Naive B cell (primary cell): ENCODE measurements around the gene ANKRD6. TPM values are rescaled to one million over a fixed set of nuclear protein-coding genes. Genes with fewer than 3 reads are reported as not detected.
"Not testable (repeated sequence)": the region's sequence is repeated elsewhere in the genome, so short reads cannot be mapped to it uniquely, and the experiment has no call there.

Experiments used
- ATAC-seq, 2 donors: fragments of 150-1000 bp; cut with Tn5 transposase; 2 replicates each; pipeline ENCODE4 v1.10.0; 2021; ENCODE audit warnings: low read depth in 2 of 2, mild to moderate bottlenecking in 2 of 2, moderate library complexity in 2 of 2
- DNase-seq: peaks from one replicate; pipeline ENCODE4 v3.0.0; 2022
- H3K27ac Mint-ChIP-seq, 6 donors: one replicate each; pipeline ENCODE4 v1.8.0; 2020 to 2022; ENCODE audit warnings: mild to moderate bottlenecking in 6 of 6, mixed read lengths in 6 of 6, moderate library complexity in 5 of 6, inconsistent platforms in 2 of 6
- H3K27me3 Mint-ChIP-seq, 3 donors: one replicate each; pipeline ENCODE4 v1.8.0; 2021 to 2022; ENCODE audit warnings: mixed read lengths in 3 of 3, mild to moderate bottlenecking in 1 of 3
- H3K36me3 Mint-ChIP-seq, 2 donors: one replicate each; pipeline ENCODE4 v1.8.0; 2020 to 2022; ENCODE audit warnings: mixed read lengths in 2 of 2, inconsistent platforms in 1 of 2, mild to moderate bottlenecking in 1 of 2
- H3K4me1 Mint-ChIP-seq, 3 donors: one replicate each; pipeline ENCODE4 v1.8.0; 2020 to 2022; ENCODE audit warnings: mixed read lengths in 3 of 3, inconsistent platforms in 1 of 3, mild to moderate bottlenecking in 1 of 3, moderate library complexity in 1 of 3
- H3K4me3 Mint-ChIP-seq, 8 donors: one replicate each; pipeline ENCODE4 v1.8.0; 2020 to 2022; ENCODE audit warnings: mild to moderate bottlenecking in 8 of 8, mixed read lengths in 8 of 8, moderate library complexity in 8 of 8, inconsistent platforms in 2 of 8
- H3K9me3 Mint-ChIP-seq, 7 donors: one replicate each; pipeline ENCODE4 v1.8.0; 2020 to 2022; ENCODE audit warnings: mixed read lengths in 7 of 7, mild to moderate bottlenecking in 5 of 7, inconsistent platforms in 2 of 7, moderate library complexity in 1 of 7
- polyA plus RNA-seq, 6 donors: library from polyadenylated mRNA; unstranded; fragments of 300-500 nt; fragmentation: Illumina TruSeq; gene quantifications; one replicate each; pipeline ENCODE4 v1.2.3, GENCODE V29; 2021; ENCODE audit warnings: low read depth in 6 of 6

Gene ANKRD6
- polyA plus RNA-seq, 6 donors from 2014 or later, result 0.63 to 1.2 (median 1.1) TPM; not detected in 1

DNA sequence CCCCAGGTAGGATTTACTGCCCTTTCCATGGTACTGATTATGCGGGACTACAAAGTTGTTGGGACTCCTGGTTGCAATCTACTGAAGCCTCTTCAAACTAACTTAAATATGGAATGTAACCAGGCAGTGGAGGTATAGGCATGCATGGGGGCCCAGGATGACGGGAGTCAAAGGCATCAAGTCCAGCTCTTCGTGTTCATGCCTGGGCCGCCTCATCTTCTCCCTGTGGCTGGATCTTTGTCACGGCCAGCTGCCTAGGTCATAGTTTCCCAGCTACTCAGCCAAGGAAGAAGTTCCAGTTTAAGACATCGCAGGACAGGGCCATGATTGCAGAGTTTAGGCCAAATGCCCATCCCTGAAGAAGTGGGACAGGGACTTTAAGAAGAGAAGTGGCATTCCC is 185.1 kb downstream of the ANKRD6 start:
- ATAC-seq, result no peak
- peak overlapping the region in 1 of 6 donors; percentile 58 for H3K27ac Mint-ChIP-seq

DNA sequence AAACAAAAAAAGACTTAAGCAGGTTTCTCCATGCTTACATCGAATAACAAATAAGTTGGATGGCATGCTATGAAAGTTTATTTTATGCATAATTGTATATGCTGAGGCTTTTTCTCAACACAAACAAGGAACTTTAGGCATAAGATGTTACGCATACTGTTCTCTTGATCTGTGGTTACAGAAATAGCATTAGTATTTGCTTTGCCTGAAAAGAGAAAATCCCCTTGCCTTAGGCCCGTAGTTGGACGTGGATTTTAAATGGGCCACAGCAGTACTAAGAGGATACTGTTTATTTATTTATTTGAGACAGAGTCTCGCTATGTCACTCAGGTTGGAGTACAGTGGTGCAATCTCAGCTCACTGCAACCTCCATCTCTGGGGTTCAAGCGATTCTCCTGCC is 186.6 kb downstream of the ANKRD6 start:
- no peak overlapping the region for H3K4me3 Mint-ChIP-seq
- DNase-seq, result no peak
- no peaks in the 10 kb centered on the region for H3K36me3 Mint-ChIP-seq
- no peak for ATAC-seq
- H3K27me3 Mint-ChIP-seq, result no peaks in the 10 kb centered on the region
- no peaks in the 10 kb centered on the region for H3K9me3 Mint-ChIP-seq
- H3K27ac Mint-ChIP-seq, result no peak overlapping the region
- H3K4me1 Mint-ChIP-seq, result peaks cover 0 to 3% (median 0%) of the 10 kb centered on the region in 3 donors

More for the DNA sequence above, 185.1 kb downstream of the ANKRD6 start:
- H3K9me3 Mint-ChIP-seq, result no peaks in the 10 kb centered on the region
- H3K4me3 Mint-ChIP-seq, result no peak overlapping the region
- H3K27me3 Mint-ChIP-seq, result no peaks in the 10 kb centered on the region
- H3K36me3 Mint-ChIP-seq, result no peaks in the 10 kb centered on the region
- no peaks in the 10 kb centered on the region for H3K4me1 Mint-ChIP-seq
- no peak for DNase-seq

DNA sequence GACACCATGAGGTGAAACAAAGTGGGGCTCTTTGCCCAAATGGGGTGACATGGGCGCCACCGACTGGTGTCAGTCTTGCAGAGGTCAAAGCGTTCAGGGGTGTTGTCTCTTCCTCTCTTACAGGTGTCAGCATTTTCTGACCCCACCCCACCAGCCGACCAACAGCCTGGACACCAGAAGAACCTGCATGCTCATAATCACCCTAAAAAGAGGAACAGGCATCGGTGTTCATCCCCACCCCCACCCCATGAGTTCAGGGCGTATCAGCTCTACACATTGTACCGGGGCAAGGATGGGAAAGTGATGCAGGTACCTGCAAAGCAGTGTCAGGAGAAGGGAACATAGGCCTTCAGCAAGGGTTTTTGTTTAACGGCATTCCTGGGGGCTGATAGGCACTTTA is 190.8 kb downstream of the ANKRD6 start:
- Mint-ChIP-seq H3K4me3 (no peak overlapping the region), H3K27me3 (no peaks in the 10 kb centered on the region), H3K9me3 (no peaks in the 10 kb centered on the region), H3K27ac (no peak overlapping the region), H3K4me1 (peaks cover 0 to 3% (median 0%) of the 10 kb centered on the region in 3 donors), H3K36me3 (no peaks in the 10 kb centered on the region)
- DNase-seq (no peak), ATAC-seq (no peak)

DNA sequence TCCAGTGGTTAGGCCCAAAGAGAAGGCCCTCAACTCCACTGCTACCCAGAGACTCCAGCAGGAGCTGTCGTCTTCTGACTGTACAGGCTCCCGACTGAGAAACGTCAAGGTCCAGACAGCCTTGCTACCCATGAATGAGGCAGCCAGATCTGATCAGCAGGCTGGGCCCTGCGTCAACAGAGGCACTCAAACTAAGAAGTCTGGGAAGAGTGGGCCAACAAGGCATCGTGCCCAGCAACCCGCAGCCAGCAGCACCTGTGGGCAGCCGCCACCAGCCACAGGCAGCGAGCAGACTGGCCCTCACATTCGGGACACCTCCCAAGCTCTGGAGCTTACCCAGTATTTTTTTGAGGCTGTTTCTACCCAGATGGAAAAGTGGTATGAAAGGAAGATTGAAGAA is 197.5 kb downstream of the ANKRD6 start:
- Mint-ChIP-seq H3K27me3 (no peaks in the 10 kb centered on the region), H3K27ac (no peak overlapping the region), H3K36me3 (peaks cover 2% of the 10 kb centered on the region in 2 donors), H3K4me1 (peaks cover 0 to 11% (median under 1%) of the 10 kb centered on the region in 3 donors), H3K9me3 (no peaks in the 10 kb centered on the region), H3K4me3 (no peak overlapping the region)
- ATAC-seq (no peak), DNase-seq (no peak)

DNA sequence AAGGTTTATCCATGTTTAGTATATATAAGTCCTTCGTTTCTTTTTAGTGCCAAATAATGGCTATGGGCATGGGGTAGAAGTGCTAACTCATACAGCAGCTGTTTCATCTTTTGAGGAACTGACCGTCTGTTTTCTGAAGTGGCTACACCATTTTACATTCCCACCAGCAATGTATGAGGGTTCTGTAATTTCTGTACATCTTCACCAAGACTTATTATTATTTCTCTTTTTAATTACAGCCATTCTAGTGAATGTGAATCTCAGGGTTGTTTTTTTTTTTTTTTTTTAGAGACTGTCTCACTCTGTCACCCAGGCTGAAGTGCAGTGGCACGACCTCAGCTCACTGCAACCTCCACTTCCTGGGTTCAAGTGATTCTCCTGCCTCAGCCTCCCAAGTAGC is 203.5 kb downstream of the ANKRD6 start:
- H3K27me3 Mint-ChIP-seq, ATAC-seq, H3K9me3 Mint-ChIP-seq, DNase-seq: not testable (repeated sequence)
- Mint-ChIP-seq H3K4me1 (peaks cover 13 to 43% (median 27%) of the 10 kb centered on the region in 3 donors), H3K36me3 (peaks cover 8 to 11% of the 10 kb centered on the region in 2 donors), H3K27ac (peak overlapping the region in 2 of 6 donors; percentile 50 to 60), H3K4me3 (peak overlapping the region in 2 of 8 donors; percentile 18 to 64)

DNA sequence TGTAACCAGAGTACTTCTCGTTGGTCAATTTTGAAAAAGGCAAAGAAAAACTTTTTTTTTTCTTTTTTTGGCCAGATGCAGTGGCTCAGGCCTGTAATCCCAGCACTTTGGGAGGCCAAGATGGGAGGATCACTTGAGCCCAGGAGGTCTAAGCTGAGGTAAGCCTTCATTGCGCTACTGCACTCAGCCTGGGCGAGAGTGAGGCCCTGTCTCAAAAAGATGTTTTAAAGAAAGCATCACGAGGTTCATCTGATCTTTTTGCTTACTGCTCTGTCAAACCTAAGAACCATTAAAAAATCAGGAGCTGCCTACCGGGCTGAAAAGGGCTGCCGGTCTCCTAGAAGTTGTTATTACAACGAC is 205.0 kb downstream of the ANKRD6 start:
- H3K36me3 Mint-ChIP-seq, result peaks cover 8 to 11% of the 10 kb centered on the region in 2 donors
- H3K9me3 Mint-ChIP-seq, result no peaks in the 10 kb centered on the region
- H3K27me3 Mint-ChIP-seq, result no peaks in the 10 kb centered on the region
- no peak for DNase-seq
- H3K27ac Mint-ChIP-seq, result peak overlapping the region; percentile 97 to 100 (median 99)
- peaks cover 13 to 43% (median 29%) of the 10 kb centered on the region in 3 donors for H3K4me1 Mint-ChIP-seq
- H3K4me3 Mint-ChIP-seq, result peak overlapping the region; percentile 79 to 99 (median 96)
- no peak for ATAC-seq

DNA sequence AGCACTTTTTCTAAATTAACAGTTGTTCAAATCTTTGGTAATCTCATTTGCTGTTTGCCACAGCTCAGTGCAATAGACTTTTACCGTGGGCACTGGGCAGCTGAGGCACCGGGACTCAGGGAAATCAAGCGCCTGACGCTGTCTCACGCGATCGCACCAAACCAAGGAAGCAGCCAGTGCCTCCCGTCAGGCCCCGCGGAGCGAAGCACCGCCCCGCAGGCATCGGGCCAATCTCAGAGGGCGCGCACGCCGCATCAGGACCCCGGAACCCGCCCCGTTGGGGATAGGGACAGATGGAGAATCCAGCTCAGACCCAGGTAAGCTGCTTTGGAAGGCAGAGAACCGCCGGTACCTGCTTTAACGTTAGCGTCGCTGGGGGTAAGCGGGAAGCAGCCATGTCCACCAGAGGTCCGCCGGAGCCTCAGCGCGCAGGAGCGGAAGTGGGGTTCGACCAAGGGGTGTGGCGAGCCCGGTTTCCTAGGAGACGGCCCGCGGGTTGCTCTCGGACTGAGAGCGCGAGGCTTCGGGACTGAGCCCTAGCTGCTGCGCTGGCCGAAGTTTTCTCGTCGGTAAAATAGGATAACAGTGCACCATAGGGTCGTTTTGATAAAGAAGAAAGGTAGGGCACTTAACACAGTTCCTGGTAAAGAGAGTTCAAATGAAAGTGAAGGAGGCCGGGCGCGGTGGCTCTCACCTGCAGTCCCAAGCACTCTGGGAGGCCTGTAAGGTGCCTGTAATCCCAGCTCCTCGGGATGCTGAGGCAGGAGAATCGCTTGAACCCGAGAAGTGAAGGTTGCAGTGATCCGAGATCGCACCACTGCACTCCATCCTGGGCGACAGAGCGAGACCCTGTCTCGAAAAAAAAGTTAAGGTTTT is 205.6 kb downstream of the ANKRD6 start, which contains the start of gene LYRM2:
Gene LYRM2, minus strand, starts transcription at position 428 of the 876 bp plus-strand sequence. Its CDS starts 31 bp downstream, at position 397.
- Mint-ChIP-seq H3K4me1 (peaks cover 13 to 43% (median 29%) of the 10 kb centered on the region in 3 donors), H3K27me3 (no peaks in the 10 kb centered on the region), H3K4me3 (peak within 1 kb of the TSS; percentile 79 to 99 (median 96)), H3K36me3 (peaks cover 8 to 11% of the 10 kb centered on the region in 2 donors), H3K9me3 (no peaks in the 10 kb centered on the region), H3K27ac (peak within 1 kb of the TSS; percentile 97 to 100 (median 99))
- ATAC-seq (peak; percentile 92), DNase-seq (peak; percentile 93)

DNA sequence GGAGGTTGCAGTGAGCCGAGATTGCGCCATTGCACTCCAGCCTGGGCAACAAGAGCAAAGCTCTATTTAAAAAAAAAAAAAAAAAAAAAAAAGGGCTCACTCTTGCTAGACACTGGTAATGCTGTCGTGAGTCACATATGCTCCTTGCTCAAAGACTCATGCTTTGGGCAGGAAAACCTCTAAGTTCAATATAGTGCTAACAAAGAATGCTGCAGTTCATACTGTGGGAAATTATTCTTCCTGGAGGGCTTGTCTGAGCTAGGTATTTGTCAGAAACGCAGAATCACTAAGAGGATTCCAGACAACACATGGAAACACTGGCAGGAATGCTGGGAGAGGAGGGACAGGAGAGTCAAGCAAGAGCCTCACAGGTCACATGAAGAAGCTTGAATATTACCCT is 207.9 kb downstream of the ANKRD6 start:
- ATAC-seq (no peak), DNase-seq (no peak)
- H3K27ac Mint-ChIP-seq, result peak overlapping the region in 2 of 6 donors; percentile 44 to 87
- H3K4me1 Mint-ChIP-seq, result peaks cover 13 to 31% (median 25%) of the 10 kb centered on the region in 3 donors
- H3K4me3 Mint-ChIP-seq, result peak overlapping the region in 1 of 8 donors; percentile 24
- no peaks in the 10 kb centered on the region for H3K9me3 Mint-ChIP-seq
- peaks cover 12 to 15% of the 10 kb centered on the region in 2 donors for H3K36me3 Mint-ChIP-seq
- H3K27me3 Mint-ChIP-seq, result no peaks in the 10 kb centered on the region

DNA sequence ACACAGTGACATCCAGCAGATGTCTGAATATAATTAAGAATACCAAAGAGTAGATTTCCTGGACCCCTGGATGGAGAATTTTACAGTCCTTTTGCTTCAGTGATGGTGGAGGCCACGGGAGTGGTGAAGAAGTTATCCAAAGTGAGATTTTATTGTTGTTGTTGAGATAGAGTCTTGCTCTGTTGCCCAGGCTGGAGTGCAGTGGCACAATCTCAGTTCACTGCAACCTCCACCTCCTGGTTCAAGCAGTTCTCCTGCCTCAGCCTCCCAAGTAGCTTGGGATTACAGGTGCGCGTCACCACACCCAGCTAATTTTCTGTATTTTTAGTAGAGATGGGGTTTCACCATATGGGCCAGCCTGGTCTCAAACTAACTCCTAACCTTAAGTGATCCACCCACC is 208.6 kb downstream of the ANKRD6 start:
- peaks cover 9 to 15% of the 10 kb centered on the region in 2 donors for H3K36me3 Mint-ChIP-seq
- DNase-seq, H3K9me3 Mint-ChIP-seq, ATAC-seq, H3K27me3 Mint-ChIP-seq: not testable (repeated sequence)
- H3K4me1 Mint-ChIP-seq, result peaks cover 13 to 25% (median 20%) of the 10 kb centered on the region in 3 donors
- H3K4me3 Mint-ChIP-seq, result peak overlapping the region in 1 of 8 donors; percentile 22
- peak overlapping the region in 2 of 6 donors; percentile 47 to 67 for H3K27ac Mint-ChIP-seq

DNA sequence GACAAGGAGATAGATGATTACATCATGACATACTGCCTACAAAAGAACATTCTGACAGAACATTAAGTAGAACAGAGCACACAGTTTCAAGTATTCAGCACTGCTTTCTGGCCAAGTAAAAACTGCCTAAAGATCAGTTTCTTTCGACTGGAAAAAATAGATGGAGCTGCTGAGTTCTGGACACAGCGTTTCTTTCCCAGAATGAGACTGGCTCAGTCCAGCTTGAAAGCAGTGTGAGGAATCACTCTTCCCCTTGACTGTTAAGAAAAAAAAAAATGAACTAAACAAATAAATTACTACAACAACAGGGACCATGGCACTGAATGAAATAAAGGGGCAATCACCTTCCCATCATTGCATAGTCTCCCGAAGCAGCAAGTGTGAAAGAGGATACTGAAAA is 210.0 kb downstream of the ANKRD6 start:
- Mint-ChIP-seq H3K4me3 (peak overlapping the region in 1 of 8 donors; percentile 70), H3K27me3 (no peaks in the 10 kb centered on the region), H3K4me1 (peaks cover 13 to 20% (median 17%) of the 10 kb centered on the region in 3 donors), H3K9me3 (no peaks in the 10 kb centered on the region), H3K36me3 (peaks cover 9 to 27% of the 10 kb centered on the region in 2 donors), H3K27ac (no peak overlapping the region)
- ATAC-seq (no peak), DNase-seq (no peak)

DNA sequence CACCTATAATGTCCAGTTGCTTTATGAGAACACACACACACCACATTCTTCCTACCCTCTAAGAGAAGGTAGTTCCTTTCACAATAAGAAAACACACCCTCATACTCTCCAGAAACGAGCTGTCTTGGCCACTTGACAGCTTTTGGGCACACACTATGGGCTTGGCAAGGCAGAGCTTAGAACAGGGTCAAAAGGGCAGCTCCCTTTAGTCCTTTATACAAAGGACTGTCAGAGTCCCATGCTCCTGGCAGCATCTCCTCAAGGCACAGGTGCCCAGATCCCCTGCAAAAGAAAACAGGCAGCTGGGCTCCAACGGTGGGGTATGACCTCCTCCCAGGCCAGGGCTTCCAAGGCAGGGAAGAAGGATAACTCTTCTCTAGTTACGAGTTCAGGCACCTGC is 210.5 kb downstream of the ANKRD6 start:
- peaks cover 13 to 20% (median 13%) of the 10 kb centered on the region in 3 donors for H3K4me1 Mint-ChIP-seq
- H3K27me3 Mint-ChIP-seq, result no peaks in the 10 kb centered on the region
- ATAC-seq (no peak), DNase-seq (no peak)
- peaks cover 9 to 31% of the 10 kb centered on the region in 2 donors for H3K36me3 Mint-ChIP-seq
- peak overlapping the region in 1 of 8 donors; percentile 70 for H3K4me3 Mint-ChIP-seq
- H3K9me3 Mint-ChIP-seq, result no peaks in the 10 kb centered on the region
- no peak overlapping the region for H3K27ac Mint-ChIP-seq

DNA sequence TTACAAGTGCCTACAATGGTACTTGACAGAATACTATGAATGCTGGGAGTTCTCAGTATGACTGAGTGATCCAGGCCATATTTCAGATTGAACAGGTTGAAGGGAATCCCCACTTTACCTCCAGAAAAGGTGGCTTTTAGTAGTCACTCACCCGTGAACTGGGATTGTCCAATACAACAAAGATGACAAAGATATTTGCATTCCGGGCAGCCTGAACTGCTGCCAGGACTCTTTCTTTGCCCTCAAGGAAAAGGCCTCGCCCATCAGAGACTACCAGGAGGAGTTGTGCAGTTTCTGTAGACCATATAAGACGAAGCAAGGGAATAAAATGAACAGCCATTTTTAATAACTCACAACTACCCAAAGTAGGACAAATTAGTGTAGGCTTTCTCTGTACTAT is 211.9 kb downstream of the ANKRD6 start:
- H3K9me3 Mint-ChIP-seq, result no peaks in the 10 kb centered on the region
- no peak overlapping the region for H3K4me3 Mint-ChIP-seq
- peaks cover 9 to 31% of the 10 kb centered on the region in 2 donors for H3K36me3 Mint-ChIP-seq
- H3K4me1 Mint-ChIP-seq, result peaks cover 0 to 9% (median 4%) of the 10 kb centered on the region in 3 donors
- DNase-seq (no peak), ATAC-seq (no peak)
- H3K27me3 Mint-ChIP-seq, result no peaks in the 10 kb centered on the region
- H3K27ac Mint-ChIP-seq, result no peak overlapping the region

DNA sequence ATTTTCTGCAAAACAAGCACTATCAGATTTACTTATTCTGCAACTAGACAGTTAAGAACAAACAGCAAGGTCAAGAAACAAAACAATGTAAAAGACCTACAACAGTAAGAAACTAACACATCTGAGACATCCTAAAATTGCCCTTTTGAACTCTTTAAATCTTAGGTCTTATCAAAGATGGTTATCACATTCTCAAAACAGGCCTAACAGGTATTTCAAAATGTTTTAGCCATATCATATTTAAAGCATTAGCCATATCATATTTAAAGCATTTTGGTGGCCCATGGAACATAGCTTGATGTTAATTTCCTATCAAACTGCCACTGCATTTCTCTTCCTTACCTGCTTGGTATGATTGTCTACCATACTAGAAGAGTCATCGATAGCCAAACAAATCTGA is 216.7 kb downstream of the ANKRD6 start:
- Mint-ChIP-seq H3K4me3 (no peak overlapping the region), H3K4me1 (peaks cover 0 to 3% (median 0%) of the 10 kb centered on the region in 3 donors), H3K9me3 (no peaks in the 10 kb centered on the region), H3K27me3 (no peaks in the 10 kb centered on the region), H3K36me3 (peaks cover 18 to 40% of the 10 kb centered on the region in 2 donors), H3K27ac (peak overlapping the region in 1 of 6 donors; percentile 21)
- no peak for ATAC-seq
- DNase-seq, result no peak

DNA sequence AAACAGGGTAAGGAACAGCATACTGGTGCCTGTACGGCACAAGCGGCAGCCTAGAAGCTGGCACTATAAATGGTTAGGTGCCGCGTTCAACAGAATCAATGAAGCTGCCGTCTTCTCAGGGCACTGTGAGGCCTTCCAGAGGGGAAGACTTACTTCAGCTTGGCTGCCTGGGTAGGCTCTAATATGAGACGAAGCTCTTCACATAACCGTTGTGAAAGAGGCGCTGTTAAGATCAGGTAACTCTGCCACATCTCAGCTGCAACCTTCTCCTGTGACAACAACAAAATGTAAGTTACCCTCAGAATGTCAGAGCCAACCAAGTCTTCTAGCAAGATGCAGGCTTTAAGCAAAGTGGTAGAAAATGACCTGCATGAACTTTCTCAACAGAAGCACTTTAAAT is 217.6 kb downstream of the ANKRD6 start:
- Mint-ChIP-seq H3K9me3 (no peaks in the 10 kb centered on the region), H3K4me3 (no peak overlapping the region), H3K36me3 (peaks cover 15 to 42% of the 10 kb centered on the region in 2 donors), H3K27ac (peak overlapping the region in 1 of 6 donors; percentile 16), H3K27me3 (no peaks in the 10 kb centered on the region), H3K4me1 (peaks cover 0 to 3% (median 0%) of the 10 kb centered on the region in 3 donors)
- DNase-seq, result no peak
- ATAC-seq, result no peak
